HUES6 (cell line): Measurements from ENCODE around the gene IMMP1L.

ENCODE experiments used
- H3K27ac ChIP-seq: 2 replicates; pipeline ENCODE4 v1.7.0; 2013; ENCODE audit warnings: low read depth, mild to moderate bottlenecking, low read length, inconsistent platforms
- H3K27me3 ChIP-seq: 2 replicates; pipeline ENCODE4 v1.6.1; 2013; ENCODE audit warnings: low read length; ENCODE audit not compliant: control insufficient read depth, insufficient read depth
- H3K36me3 ChIP-seq: 2 replicates; pipeline ENCODE4 v1.6.1; 2013; ENCODE audit warnings: low read length; ENCODE audit not compliant: control insufficient read depth, insufficient read depth
- H3K4me1 ChIP-seq: 2 replicates; pipeline ENCODE4 v1.6.1; 2013; ENCODE audit warnings: low read length; ENCODE audit not compliant: control insufficient read depth, insufficient read depth
- H3K4me3 ChIP-seq: 2 replicates; pipeline ENCODE4 v1.5.1; 2013; ENCODE audit warnings: low read depth, low read length
- H3K9ac ChIP-seq: one replicate; pipeline ENCODE4 v1.6.1; 2013; ENCODE audit warnings: mild to moderate bottlenecking, low read length
- H3K9me3 ChIP-seq: 2 replicates; pipeline ENCODE4 v1.6.1; 2013; ENCODE audit warnings: low read depth, low read length; ENCODE audit not compliant: control insufficient read depth, insufficient read depth

The IMMP1L gene

DNA sequence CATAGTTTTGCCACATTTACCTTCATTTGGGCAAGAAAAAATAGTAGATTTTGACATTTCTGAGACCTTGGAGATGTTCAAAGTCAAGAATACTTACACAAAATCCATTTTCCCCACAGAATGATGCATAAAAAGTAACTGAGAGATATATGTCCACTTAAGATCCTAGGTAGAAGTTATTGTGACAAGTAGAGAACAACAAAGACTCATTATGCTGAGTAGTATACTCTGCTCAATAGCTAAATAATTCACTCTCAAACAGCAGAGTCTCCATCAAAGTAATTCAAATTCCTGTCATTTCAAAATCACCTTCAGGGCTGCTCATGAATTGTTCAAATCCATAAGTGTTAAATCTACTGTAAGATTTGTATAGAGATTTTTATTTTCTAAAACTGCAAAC is 35.3 kb downstream of the IMMP1L start:
- Histone ChIP-seq H3K27ac (no peak overlapping the region), H3K4me1 (no peaks in the 10 kb centered on the region), H3K36me3 (no peaks in the 10 kb centered on the region), H3K9me3 (no peaks in the 10 kb centered on the region), H3K9ac (no peak overlapping the region), H3K27me3 (no peaks in the 10 kb centered on the region), H3K4me3 (no peak overlapping the region)

DNA sequence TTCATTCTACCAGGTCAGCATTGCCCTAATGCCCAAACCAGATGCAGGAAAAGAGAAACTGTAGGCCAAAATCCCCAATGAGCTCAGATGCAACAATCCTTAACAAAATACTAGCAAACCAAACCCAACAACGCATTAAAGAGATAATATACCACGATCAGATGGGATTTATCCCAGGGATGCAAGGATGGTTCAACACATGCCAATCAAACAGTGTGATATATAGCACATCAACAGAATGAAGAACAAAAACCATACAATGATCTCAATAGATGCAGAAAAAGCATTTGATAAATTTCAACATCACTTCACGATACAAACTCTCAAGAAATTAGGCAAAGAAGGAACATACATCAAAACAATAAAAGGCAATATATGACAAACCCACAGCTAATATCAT is 45.0 kb downstream of the IMMP1L start:
- H3K27ac ChIP-seq = no peak overlapping the region
- no peaks in the 10 kb centered on the region for H3K27me3 ChIP-seq
- H3K9me3 ChIP-seq = peaks cover 4% of the 10 kb centered on the region; the same call in 1 of the 2 replicates
- H3K4me1 ChIP-seq = no peaks in the 10 kb centered on the region
- H3K36me3 ChIP-seq = no peaks in the 10 kb centered on the region; the same call in 1 of the 2 replicates
- H3K4me3 ChIP-seq = no peak overlapping the region
- H3K9ac ChIP-seq = no peak overlapping the region

DNA sequence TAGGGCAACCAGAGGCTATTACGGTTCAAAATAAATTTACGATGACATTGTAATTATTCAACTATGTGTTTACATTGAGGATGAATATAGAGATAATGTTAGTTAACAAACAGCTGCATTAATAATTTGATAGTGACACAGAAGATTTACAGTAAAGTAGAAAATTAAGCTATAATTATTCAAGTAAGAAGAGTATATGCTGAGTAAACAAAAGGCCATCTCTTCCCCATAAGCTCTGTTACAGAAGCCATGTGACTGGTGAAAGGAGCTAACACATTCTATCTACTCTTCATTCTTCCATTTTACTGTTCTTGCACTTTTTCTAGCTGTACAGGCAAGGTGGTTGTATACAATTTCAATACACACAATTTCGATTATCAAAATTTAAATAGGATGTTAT is 54.2 kb downstream of the IMMP1L start:
- H3K36me3 ChIP-seq = no peaks in the 10 kb centered on the region
- no peaks in the 10 kb centered on the region for H3K9me3 ChIP-seq

DNA sequence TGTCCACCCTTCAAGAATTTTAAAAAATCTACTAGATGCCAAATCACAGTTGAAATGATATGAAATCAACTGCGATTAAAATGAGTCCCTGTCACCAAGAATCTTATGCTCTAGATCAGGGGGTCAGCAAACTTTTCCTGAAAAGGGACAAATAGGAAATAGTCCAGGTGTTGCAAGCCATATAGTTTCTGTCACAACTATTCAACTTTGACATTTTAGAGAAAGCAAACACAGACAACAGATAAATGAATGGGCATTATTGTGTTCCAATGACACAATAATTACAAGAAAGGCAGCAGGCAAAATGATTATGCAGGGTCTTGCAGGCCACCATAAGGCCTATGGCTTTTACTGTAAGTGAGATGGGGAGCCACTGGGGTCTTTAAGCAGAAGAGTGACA is 58.6 kb downstream of the IMMP1L start:
- no peak overlapping the region for H3K9ac ChIP-seq
- no peaks in the 10 kb centered on the region for H3K27me3 ChIP-seq
- no peaks in the 10 kb centered on the region for H3K4me1 ChIP-seq
- no peak overlapping the region for H3K27ac ChIP-seq
- H3K9me3 ChIP-seq = no peaks in the 10 kb centered on the region
- no peak overlapping the region for H3K4me3 ChIP-seq
- H3K36me3 ChIP-seq = no peaks in the 10 kb centered on the region; the same call in 1 of the 2 replicates

More for the DNA sequence above, 54.2 kb downstream of the IMMP1L start:
- Histone ChIP-seq H3K27me3 (no peaks in the 10 kb centered on the region), H3K9ac (no peak overlapping the region), H3K4me1 (no peaks in the 10 kb centered on the region), H3K4me3 (no peak overlapping the region), H3K27ac (no peak overlapping the region)

DNA sequence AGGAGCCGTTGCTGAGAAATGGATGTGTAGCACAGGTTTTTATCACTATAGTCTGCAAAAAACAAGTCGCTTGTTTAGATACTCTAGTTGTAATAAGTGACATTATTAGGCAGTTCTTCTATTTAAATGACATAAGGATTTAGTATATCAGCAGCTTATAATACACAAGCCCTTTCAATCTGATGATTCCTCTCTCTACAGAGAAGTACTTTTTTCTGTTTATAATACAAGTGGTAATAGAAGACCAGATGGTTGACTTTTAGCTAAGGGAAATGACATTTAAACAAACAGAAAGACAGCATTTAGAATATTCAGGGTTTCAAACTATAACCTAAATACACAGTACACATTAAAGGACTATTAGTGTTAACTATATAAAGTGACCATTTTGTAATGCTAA is 60.4 kb downstream of the IMMP1L start:
- Histone ChIP-seq H3K9me3 (no peaks in the 10 kb centered on the region), H3K36me3 (no peaks in the 10 kb centered on the region; the same call in 1 of the 2 replicates), H3K27me3 (no peaks in the 10 kb centered on the region), H3K9ac (no peak overlapping the region), H3K4me3 (no peak overlapping the region), H3K27ac (no peak overlapping the region), H3K4me1 (no peaks in the 10 kb centered on the region)

- H3K9ac ChIP-seq = no peak overlapping the region
- no peak overlapping the region for H3K4me3 ChIP-seq
- no peaks in the 10 kb centered on the region for H3K9me3 ChIP-seq
- no peaks in the 10 kb centered on the region for H3K27me3 ChIP-seq
- peaks cover 5% of the 10 kb centered on the region; the same call in 1 of the 2 replicates for H3K4me1 ChIP-seq
- no peak overlapping the region for H3K27ac ChIP-seq
- H3K36me3 ChIP-seq = no peaks in the 10 kb centered on the region; the same call in 1 of the 2 replicates
Observed at GRCh38 chr11:31445621-31446020, 63.8 kb downstream of the IMMP1L start.

GRCh38 chr11:31443802-31444201 is 65.6 kb downstream of the IMMP1L start:
- Histone ChIP-seq H3K27me3 (no peaks in the 10 kb centered on the region), H3K4me1 (peaks cover 5% of the 10 kb centered on the region; the same call in 1 of the 2 replicates), H3K9me3 (no peaks in the 10 kb centered on the region), H3K4me3 (no peak overlapping the region), H3K36me3 (no peaks in the 10 kb centered on the region; the same call in 1 of the 2 replicates), H3K27ac (no peak overlapping the region), H3K9ac (no peak overlapping the region)

- H3K27ac ChIP-seq = peak overlapping the region; percentile 42; the same call in 1 of the 2 replicates
- H3K9ac ChIP-seq = no peak overlapping the region
- peaks cover 5% of the 10 kb centered on the region; the same call in 1 of the 2 replicates for H3K4me1 ChIP-seq
- no peaks in the 10 kb centered on the region for H3K36me3 ChIP-seq
- no peaks in the 10 kb centered on the region for H3K27me3 ChIP-seq
- no peaks in the 10 kb centered on the region for H3K9me3 ChIP-seq
- no peak overlapping the region for H3K4me3 ChIP-seq
Observed at GRCh38 chr11:31442086-31442485, 67.3 kb downstream of the IMMP1L start.

DNA sequence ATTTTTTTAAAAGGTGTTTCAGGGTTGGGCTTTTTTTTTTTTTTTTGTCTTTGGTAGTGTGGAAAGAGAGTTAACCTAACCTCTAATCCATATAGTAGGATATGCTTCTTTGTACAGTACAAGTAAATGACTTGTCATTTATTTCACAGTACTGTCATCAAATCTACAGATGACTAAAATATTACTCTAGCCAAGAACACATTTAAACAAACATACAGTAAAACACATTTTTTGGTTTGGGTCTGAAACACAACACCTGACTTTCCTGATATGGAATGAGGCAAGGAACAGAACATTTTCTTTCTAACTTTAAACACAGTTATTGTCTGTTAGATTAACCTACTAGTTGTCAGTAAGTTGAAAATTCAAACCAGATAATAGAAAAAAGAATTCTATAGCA is 68.1 kb downstream of the IMMP1L start:
- no peaks in the 10 kb centered on the region for H3K9me3 ChIP-seq
- no peaks in the 10 kb centered on the region for H3K27me3 ChIP-seq
- H3K9ac ChIP-seq = no peak overlapping the region
- H3K27ac ChIP-seq = no peak overlapping the region
- H3K4me3 ChIP-seq = no peak overlapping the region
- peaks cover 5% of the 10 kb centered on the region; the same call in 1 of the 2 replicates for H3K4me1 ChIP-seq
- no peaks in the 10 kb centered on the region for H3K36me3 ChIP-seq

DNA sequence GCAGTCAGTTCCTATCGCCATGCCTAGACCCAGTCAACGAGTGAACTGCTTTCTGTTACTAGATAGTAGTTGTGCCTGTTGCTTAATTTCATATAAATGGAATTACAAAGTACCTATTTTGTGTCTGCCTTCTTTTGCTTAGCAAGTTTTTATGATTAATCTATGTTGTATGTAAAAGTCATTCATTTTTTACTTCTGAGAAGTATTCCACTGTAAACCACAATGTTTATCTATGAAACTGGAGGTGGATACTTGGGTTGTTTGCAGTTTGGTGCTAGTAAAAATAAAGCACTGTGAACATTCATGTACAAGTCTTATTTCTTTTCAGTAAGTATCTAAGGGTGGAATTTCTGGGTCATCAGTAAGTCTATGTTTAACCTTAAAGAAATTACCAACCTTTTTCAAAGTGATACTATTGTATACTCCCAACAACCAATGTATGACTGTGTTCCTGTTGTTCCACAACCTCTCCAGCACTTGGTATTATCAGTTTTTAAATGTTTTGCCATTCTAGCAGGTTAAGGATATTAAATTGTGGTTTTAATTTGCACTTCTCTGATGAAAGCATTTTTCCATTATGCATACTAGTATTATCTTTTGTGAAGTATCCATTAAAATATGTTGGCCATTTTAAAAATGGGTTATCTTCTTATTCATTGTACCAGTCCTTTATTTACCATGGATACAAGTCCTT is 71.5 kb downstream of the IMMP1L start:
- no peak overlapping the region for H3K27ac ChIP-seq
- no peaks in the 10 kb centered on the region for H3K27me3 ChIP-seq
- no peaks in the 10 kb centered on the region for H3K9me3 ChIP-seq
- H3K9ac ChIP-seq = no peak overlapping the region
- H3K4me1 ChIP-seq = peaks cover 5% of the 10 kb centered on the region; the same call in 1 of the 2 replicates
- H3K4me3 ChIP-seq = no peak overlapping the region
- H3K36me3 ChIP-seq = no peaks in the 10 kb centered on the region

- Histone ChIP-seq H3K36me3 (peaks cover 7% of the 10 kb centered on the region), H3K9ac (no peak overlapping the region), H3K9me3 (no peaks in the 10 kb centered on the region), H3K4me1 (no peaks in the 10 kb centered on the region), H3K27me3 (no peaks in the 10 kb centered on the region), H3K4me3 (no peak overlapping the region), H3K27ac (no peak overlapping the region)
Observed at GRCh38 chr11:31433851-31434250, 75.6 kb downstream of the IMMP1L start.
